Measurements from ENCODE around the gene POU2AF1. TPM values are rescaled to one million over a fixed set of nuclear protein-coding genes. Genes with fewer than 3 reads are reported as not detected.

POU2AF1 gene
- total and polyA plus RNA-seq, 2 experiments from 2014 or later = not detected

DNA sequence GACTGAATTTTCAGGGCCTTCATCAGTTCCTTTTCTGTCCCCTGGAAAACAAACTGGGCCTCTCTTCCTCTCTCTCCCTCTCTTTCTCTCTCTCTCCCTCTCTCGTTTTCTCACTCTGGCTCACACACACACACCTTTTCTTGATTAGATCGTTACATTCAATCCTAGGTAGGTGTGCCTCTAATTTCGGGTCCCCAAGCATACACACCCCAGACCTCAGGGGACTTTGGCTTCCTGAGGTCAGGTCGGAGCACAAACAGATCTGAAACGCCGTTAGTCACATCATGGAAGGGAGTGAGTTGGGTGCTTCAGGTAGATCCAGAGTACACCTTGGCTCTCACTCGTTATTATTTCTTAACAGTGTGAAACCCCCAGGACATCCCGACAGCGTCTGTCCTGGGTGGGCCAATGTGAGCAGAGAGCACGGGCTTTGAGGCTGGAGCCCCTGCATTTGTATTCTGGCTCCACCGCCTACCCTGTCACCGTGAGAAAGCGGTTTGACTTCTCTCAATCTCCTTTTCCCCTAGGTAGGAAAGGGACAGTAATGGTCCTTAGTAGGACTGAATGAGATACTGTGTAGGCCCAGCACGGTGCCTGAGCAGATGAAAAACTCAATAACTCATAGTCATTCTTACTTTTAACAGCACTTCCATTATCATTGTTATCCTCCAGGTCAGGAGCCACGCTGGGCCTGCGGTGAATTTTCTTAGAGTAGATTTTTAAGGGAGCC is 37.3 kb upstream of the POU2AF1 start:
- H3K4me3 ChIP-seq = no peak overlapping the region
- Mint-ChIP-seq H3K9me3 (no peaks in the 10 kb centered on the region), H3K4me1 (peaks cover 8% of the 10 kb centered on the region; the same call in 2 of the 3 replicates), H3K4me3 (no peak overlapping the region), H3K27ac (no peak overlapping the region), H3K36me3 (ENCODE audit: low read depth) (no peaks in the 10 kb centered on the region), H3K27me3 (ENCODE audit: insufficient read depth, low read depth, poor library complexity) (peaks cover 3% of the 10 kb centered on the region)
- peak overlapping the region; percentile 38; the same call in 1 of the 2 replicates for H2AFZ ChIP-seq
- H3K27ac ChIP-seq (ENCODE audit: low read depth) = no peak overlapping the region
- H3F3A ChIP-seq (replicated peaks; ENCODE audit: low read depth) = no peaks in the 10 kb centered on the region
- ATAC-seq = no peak
- no peaks in the 10 kb centered on the region for H3K27me3 ChIP-seq (ENCODE audit: insufficient read depth)
- H4K20me1 ChIP-seq (replicated peaks; ENCODE audit: insufficient read depth) = no peaks in the 10 kb centered on the region
- H3K4me1 ChIP-seq (ENCODE audit: insufficient read depth) = no peaks in the 10 kb centered on the region
- no peak for TF ChIP-seq ZNF462 (CRISPR knock-in tag; IDR thresholded peaks at IDR 0.05)
- no peak for TF ChIP-seq EZH2phosphoT487 (IDR thresholded peaks at IDR 0.05; ENCODE audit: unreplicated experiment)
- no peak for TF ChIP-seq ZNF331 (CRISPR knock-in tag; IDR thresholded peaks at IDR 0.05; ENCODE audit: low read depth)
- TF ChIP-seq STAT1 (IDR thresholded peaks at IDR 0.05; ENCODE audit: unreplicated experiment) = no peak
- TF ChIP-seq JUNB (IDR thresholded peaks at IDR 0.05; ENCODE audit: unreplicated experiment) = no peak
- TF ChIP-seq EZH2 (IDR thresholded peaks at IDR 0.05; ENCODE audit: low read depth, unreplicated experiment) = no peak
- no peak for TF ChIP-seq ETS1 (IDR thresholded peaks at IDR 0.05)
- TF ChIP-seq REST (IDR thresholded peaks at IDR 0.05; ENCODE audit: unreplicated experiment) = no peak
- TF ChIP-seq POLR2AphosphoS5 (IDR thresholded peaks at IDR 0.05; ENCODE audit: low read depth) = no peak
- TF ChIP-seq ZNF114 (CRISPR knock-in tag; IDR thresholded peaks at IDR 0.05) = no peak
- no peak for TF ChIP-seq NANOG (IDR thresholded peaks at IDR 0.05; ENCODE audit: borderline replicate concordance)
- TF ChIP-seq, protein P1, sequence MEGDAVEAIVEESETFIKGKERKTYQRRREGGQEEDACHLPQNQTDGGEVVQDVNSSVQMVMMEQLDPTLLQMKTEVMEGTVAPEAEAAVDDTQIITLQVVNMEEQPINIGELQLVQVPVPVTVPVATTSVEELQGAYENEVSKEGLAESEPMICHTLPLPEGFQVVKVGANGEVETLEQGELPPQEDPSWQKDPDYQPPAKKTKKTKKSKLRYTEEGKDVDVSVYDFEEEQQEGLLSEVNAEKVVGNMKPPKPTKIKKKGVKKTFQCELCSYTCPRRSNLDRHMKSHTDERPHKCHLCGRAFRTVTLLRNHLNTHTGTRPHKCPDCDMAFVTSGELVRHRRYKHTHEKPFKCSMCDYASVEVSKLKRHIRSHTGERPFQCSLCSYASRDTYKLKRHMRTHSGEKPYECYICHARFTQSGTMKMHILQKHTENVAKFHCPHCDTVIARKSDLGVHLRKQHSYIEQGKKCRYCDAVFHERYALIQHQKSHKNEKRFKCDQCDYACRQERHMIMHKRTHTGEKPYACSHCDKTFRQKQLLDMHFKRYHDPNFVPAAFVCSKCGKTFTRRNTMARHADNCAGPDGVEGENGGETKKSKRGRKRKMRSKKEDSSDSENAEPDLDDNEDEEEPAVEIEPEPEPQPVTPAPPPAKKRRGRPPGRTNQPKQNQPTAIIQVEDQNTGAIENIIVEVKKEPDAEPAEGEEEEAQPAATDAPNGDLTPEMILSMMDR (conservative IDR thresholded peaks at IDR 0.05; ENCODE audit: low read depth in 2 of 2) = no peak
- TF ChIP-seq CREB1 (CRISPR knock-in tag; IDR thresholded peaks at IDR 0.05; ENCODE audit: low read depth) = no peak
- no peaks in the 10 kb centered on the region for H3K36me3 ChIP-seq (ENCODE audit: insufficient read depth)
- DNase-seq (ENCODE audit: low spot score) = no peak
- H3K4me2 ChIP-seq = no peak overlapping the region
- peaks cover 12% of the 10 kb centered on the region; the same call in 1 of the 2 replicates for H3K9me2 ChIP-seq (ENCODE audit: insufficient read depth)
- H3K79me2 ChIP-seq (replicated peaks; ENCODE audit: insufficient read depth) = no peaks in the 10 kb centered on the region

All from GM23338 (cell line).